GM19025 (cell line): ENCODE measurements around the gene DDX47.
"Not testable (repeated sequence)": the region's sequence is repeated elsewhere in the genome, so short reads cannot be mapped to it uniquely, and the experiment has no call there.

ENCODE experiments used
- ATAC-seq: cut with Tn5 transposase; IDR thresholded peaks from one replicate; pipeline ENCODE4 v1.9.1; 2021; ENCODE audit warnings: mild to moderate bottlenecking, low read depth, moderate library complexity; ENCODE audit not compliant: unreplicated experiment

DDX47 gene

DNA sequence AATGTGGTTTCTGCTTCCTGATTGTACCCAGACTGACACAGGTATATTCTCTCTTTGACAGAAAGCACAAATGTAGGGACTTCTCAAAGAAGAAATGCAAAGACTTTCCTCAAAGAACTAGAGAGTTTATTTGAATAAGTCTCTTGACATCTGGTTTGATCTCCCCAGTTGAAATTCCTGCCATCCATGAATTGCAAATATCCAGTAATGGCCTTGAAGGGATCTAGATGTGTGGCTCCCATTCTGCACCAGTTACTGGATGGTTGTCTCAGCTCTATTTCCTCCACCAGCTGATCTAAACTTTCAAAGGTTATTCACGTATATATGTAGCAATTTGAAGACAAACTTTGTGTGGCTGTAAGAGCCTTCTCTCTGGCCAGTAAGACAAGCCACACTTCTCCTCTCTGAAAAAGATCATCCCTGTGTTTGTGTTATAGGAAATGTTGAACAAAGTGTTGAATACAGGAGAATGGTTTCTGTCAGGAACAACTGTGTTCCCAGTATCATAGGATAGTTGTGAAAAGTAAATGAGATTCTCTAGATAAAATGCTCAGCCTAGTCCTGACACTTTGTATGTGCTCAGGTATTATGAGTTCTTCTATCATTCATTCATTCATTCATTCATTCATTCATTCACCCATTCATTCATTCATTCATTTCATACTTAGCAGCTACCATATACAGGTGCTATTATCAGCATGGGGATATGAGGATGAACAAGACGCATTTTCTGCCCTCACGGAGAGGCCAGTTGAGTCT is 55.5 kb downstream of the DDX47 start:
- ATAC-seq, result no peak

DNA sequence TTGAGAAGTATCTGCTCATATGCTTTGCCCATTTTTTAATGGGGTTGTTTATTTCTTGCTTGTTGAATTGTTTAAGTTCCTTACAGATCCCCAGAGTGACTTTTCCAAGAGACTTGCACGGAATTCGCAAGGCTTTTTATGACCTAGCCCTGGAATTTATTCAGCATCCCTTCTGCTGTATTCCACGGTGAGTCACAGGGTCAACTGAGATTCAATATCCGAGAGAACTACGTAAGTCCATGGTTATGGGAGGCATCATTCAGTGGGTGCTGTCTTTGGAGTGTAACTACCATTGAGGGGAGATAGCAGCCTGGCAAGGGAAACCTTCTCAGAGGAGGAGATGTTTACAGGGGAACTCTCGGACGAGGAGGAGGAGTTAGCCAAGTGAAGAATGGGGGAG is 57.3 kb downstream of the DDX47 start:
- no peak for ATAC-seq

DNA sequence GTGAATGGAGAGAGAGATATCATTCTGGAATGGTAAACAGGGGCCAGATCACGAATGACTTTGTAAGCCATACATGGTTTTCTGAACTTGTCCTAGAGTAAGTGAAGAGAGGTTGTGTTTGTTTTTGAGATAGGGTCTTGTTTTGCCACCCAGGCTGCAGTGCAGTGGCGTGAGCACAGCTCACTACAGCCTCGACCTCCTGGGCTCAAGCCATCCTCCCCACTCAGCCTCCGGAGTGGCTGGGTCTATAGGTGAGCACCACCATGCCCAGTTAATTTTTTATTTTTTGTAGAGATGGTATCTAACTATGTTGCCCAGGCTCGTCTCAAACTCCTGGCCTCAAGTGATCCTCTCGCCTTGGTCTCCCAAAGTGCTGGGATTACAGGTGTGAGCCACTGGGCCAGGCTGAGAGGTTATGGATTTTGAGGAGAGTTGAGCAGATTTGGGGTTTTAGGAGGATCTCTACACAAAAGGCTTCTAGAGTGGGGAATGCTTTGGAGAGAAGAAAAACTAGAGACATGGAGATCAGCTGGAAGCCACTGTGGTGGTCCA is 58.5 kb downstream of the DDX47 start:
- no peak for ATAC-seq

DNA sequence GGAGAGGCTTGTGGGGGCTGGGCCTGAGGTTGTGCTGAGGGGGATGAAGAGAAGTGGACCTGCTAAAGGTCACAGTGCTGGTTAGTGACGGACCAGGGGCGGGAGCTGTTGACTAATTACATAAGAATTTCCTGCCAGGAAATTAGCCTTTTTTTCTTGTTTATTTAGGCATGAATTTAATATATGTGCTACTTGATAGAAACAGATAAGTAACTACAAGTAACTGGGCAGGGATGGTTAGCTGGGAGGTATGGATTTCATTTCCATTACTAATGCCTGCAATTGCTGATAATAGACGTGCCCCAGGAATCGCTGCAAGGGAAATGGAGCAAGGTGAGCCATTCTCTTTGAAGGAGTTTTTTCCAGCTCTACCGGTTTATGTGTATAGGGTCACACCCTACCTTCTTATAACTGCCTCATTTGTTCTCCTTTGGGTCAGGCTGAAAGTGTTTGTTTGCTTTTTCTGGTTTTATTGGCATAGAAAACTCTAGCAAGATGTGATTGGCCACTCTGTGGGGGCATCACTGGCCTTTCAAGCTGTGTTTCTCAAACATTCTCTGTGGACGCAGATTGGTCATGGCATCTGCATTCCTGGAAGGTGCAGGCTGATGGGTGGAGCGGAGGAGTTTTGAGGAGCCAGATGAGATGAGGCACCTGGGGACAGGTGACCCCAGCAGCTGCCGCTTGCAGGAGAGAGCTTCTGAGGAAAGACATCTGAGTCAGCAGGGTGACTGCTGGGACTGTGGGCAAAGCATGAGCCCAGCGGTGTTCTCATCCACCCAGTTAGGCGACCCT is 59.2 kb downstream of the DDX47 start:
- no peak for ATAC-seq

DNA sequence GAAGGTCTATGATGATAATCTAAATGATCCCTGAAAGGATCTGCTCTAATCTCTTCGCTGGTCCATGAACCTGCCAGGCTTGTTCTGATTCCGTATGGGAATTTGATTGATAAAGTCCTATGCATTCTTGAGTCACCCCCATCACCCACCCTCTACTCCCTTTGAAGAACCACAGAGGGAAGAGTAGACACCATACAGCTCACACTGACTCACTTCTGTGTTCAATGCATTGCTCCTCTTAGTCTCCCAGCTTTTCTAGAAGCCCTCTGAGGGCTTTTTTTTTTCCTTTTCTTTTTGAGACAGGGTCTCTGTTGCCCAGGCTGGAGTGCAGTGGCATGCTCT is 59.8 kb downstream of the DDX47 start:
- no peak for ATAC-seq

- ATAC-seq, result no peak
Measured at GRCh38 chr12:12874029-12874428, 60.9 kb downstream of the DDX47 start.

- not testable (repeated sequence) for ATAC-seq
Measured at GRCh38 chr12:12875301-12875700, 62.2 kb downstream of the DDX47 start.

- ATAC-seq, result no peak
Measured at GRCh38 chr12:12877153-12877768, 64.1 kb downstream of the DDX47 start.

- ATAC-seq, result no peak
Measured at GRCh38 chr12:12877781-12878455, 64.8 kb downstream of the DDX47 start.
